B cell (primary cell): ENCODE measurements around the gene TBC1D22A. TPM values are rescaled to one million over a fixed set of nuclear protein-coding genes. Genes with fewer than 3 reads are reported as not detected.

Source experiments
- ATAC-seq: fragments of 200-7000 bp; cut with Tn5 transposase; one replicate; pipeline ENCODE4 v1.10.0; 2021; ENCODE audit warnings: low read depth, mild to moderate bottlenecking, moderate number of reproducible peaks, moderate library complexity
- CTCF ChIA-PET: fragments of 350-600 bp; sonication (Branson Sonifier 250); formaldehyde crosslinking; loops from one replicate; lab custom pipeline; 2021; ENCODE audit warnings: antibody characterized with exemption, inconsistent platforms; lab: Charles Lee
- POLR2A ChIA-PET: fragments of 350-600 bp; sonication (Branson Sonifier 250); formaldehyde crosslinking; loops from one replicate; lab custom pipeline; 2021; ENCODE audit warnings: antibody characterized with exemption; lab: Charles Lee
- DNase-seq: peaks from one replicate; pipeline ENCODE4 v3.0.0; 2013
- H2AFZ ChIP-seq: 2 replicates; pipeline ENCODE4 v1.6.1; 2012; ENCODE audit warnings: mild to moderate bottlenecking, low read depth, low read length; ENCODE audit not compliant: insufficient read depth, poor library complexity, severe bottlenecking
- H3K27ac ChIP-seq, 2 donors: 1 replicate in 1 of 2; 2 replicates in 1 of 2; pipeline ENCODE4 v1.5.1; 2012 to 2013; ENCODE audit warnings: low read length in 2 of 2, mild to moderate bottlenecking in 2 of 2, moderate library complexity in 1 of 2
- H3K27me3 ChIP-seq, 4 experiments: fragments of 200-600 bp in 1 of 4; sonication (generic) in 1 of 4; replicated peaks in 1 of 4; 1 replicate in 2 of 4; 2 replicates in 2 of 4; pipeline versions ENCODE4 v1.6.1 to v1.7.0; 2013 to 2016; ENCODE audit warnings: low read length in 3 of 4, mild to moderate bottlenecking in 2 of 4, mixed read lengths in 1 of 4, moderate library complexity in 1 of 4; ENCODE audit not compliant: insufficient read depth in 4 of 4, control insufficient read depth in 3 of 4; ENCODE audit errors: control extremely low read depth in 1 of 4
- H3K36me3 ChIP-seq, 2 experiments: replicated peaks in 1 of 2; 1 replicate in 1 of 2; 2 replicates in 1 of 2; pipeline versions ENCODE4 v1.6.1 to v1.7.1; 2013; ENCODE audit warnings: low read length in 1 of 2; ENCODE audit not compliant: insufficient read depth in 2 of 2, control insufficient read depth in 1 of 2; ENCODE audit errors: control extremely low read depth in 1 of 2, extremely low read depth in 1 of 2
- H3K4me1 ChIP-seq, 2 donors: fragments of 200-600 bp in 1 of 2; sonication (generic) in 1 of 2; 1 replicate in 1 of 2; 2 replicates in 1 of 2; pipeline versions ENCODE4 v1.5.1 to v1.6.1; 2013 to 2017; ENCODE audit warnings: low read length in 2 of 2; ENCODE audit not compliant: control insufficient read depth in 2 of 2, insufficient read depth in 2 of 2
- H3K4me2 ChIP-seq: replicated peaks from 2 replicates; pipeline ENCODE3; 2012; ENCODE audit warnings: mild to moderate bottlenecking, low read depth, low read length; ENCODE audit not compliant: poor library complexity, severe bottlenecking
- H3K4me3 ChIP-seq, 5 experiments: fragments of 200-600 bp in 1 of 5; sonication (generic) in 1 of 5; 1 replicate in 3 of 5; 2 replicates in 2 of 5; pipeline versions ENCODE4 v1.5.1 to v1.7.0; 2011 to 2016; ENCODE audit warnings: low read length in 4 of 5, mild to moderate bottlenecking in 4 of 5, low read depth in 2 of 5, control low read depth in 1 of 5, moderate library complexity in 1 of 5; ENCODE audit not compliant: insufficient read depth in 1 of 5; ENCODE audit errors: control extremely low read depth in 1 of 5, extremely low read depth in 1 of 5
- H3K79me2 ChIP-seq: fragments of 200-600 bp; sonication (generic); one replicate; pipeline ENCODE4 v1.6.0; 2016; ENCODE audit warnings: low read length; ENCODE audit not compliant: control insufficient read depth, insufficient read depth
- H3K9ac ChIP-seq: fragments of 200-600 bp; sonication (generic); 2 replicates; pipeline ENCODE4 v1.6.1; 2017; ENCODE audit warnings: mild to moderate bottlenecking, low read length, moderate library complexity
- H3K9me3 ChIP-seq, 3 donors: one replicate each; pipeline versions ENCODE4 v1.6.1 to v1.7.1; 2013; ENCODE audit warnings: low read length in 2 of 3; ENCODE audit not compliant: control insufficient read depth in 2 of 3, insufficient read depth in 1 of 3; ENCODE audit errors: control extremely low read depth in 1 of 3
- H4K20me1 ChIP-seq: 2 replicates; pipeline ENCODE4 v1.6.0; 2012; ENCODE audit warnings: mild to moderate bottlenecking, low read length; ENCODE audit not compliant: insufficient read depth, control insufficient read depth, poor library complexity, severe bottlenecking
- H3K27ac Mint-ChIP-seq: one replicate; pipeline ENCODE4 v1.8.0; 2021; ENCODE audit warnings: mixed read lengths
- H3K27me3 Mint-ChIP-seq: one replicate; pipeline ENCODE4 v1.8.0; 2021; ENCODE audit warnings: mixed read lengths
- H3K4me1 Mint-ChIP-seq: one replicate; pipeline ENCODE4 v1.8.0; 2021; ENCODE audit warnings: mixed read lengths
- H3K4me3 Mint-ChIP-seq: one replicate; pipeline ENCODE4 v1.8.0; 2021; ENCODE audit warnings: mixed read lengths
- H3K9me3 Mint-ChIP-seq: one replicate; pipeline ENCODE4 v1.8.0; 2022; ENCODE audit warnings: mixed read lengths; ENCODE audit not compliant: insufficient read depth
- CTCF ChIP-seq: fragments of 200-600 bp; IDR thresholded peaks from one replicate; pipeline ENCODE4 v1.8.0; 2022; ENCODE audit warnings: antibody characterized with exemption, mild to moderate bottlenecking
- EZH2 ChIP-seq: IDR thresholded peaks from 2 replicates; pipeline ENCODE4 v1.6.1; 2012; ENCODE audit warnings: borderline replicate concordance, low read depth, mild to moderate bottlenecking, moderate library complexity, low read length; ENCODE audit not compliant: insufficient read depth, poor library complexity, severe bottlenecking
- WGBS: methylation state at CpG from one replicate; pipeline ENCODE4 v1.1.5; 2013; ENCODE audit warnings: missing lambda C conversion rate; ENCODE audit not compliant: insufficient coverage; 5-methylcytosine and 5-hydroxymethylcytosine counted together
- intact Hi-C: fragments of 100-400 bp; cut with micrococcal nuclease; formaldehyde crosslinking; loops from one replicate; pipeline ENCODE4 v1.10.0; 2022
- polyA plus RNA-seq: library from polyadenylated mRNA; depleted of rRNA; stranded (reverse); fragments of >200 nt; gene quantifications from 2 replicates; pipeline ENCODE4 v1.2.3, GENCODE V29; 2012
- total RNA-seq, 2 donors: library from RNA; stranded (reverse); fragments of 120-200 nt in 1 of 2; gene quantifications; 1 replicate in 1 of 2; 2 replicates in 1 of 2; pipeline versions ENCODE4 v1.2.3 to v1.2.4, GENCODE V29; 2013 to 2022

The TBC1D22A gene
- total and polyA plus RNA-seq, 2 donors (not counting 1 experiment from before 2014, with no cell fraction given): 73.8 to 128 TPM

- Histone ChIP-seq H3K9ac (no peak overlapping the region), H2AFZ (no peak overlapping the region), H3K79me2 (peaks cover 100% of the 10 kb centered on the region), H3K4me2 (no peak overlapping the region), H3K4me3 (no peak overlapping the region), H3K27me3 (no peaks in the 10 kb centered on the region), H3K27ac (peak overlapping the region in 1 of 2 donors; percentile 75), H3K36me3 (peaks cover 6 to 40% of the 10 kb centered on the region in 2 experiments), H3K9me3 (peaks cover 0 to 1% (median 0%) of the 10 kb centered on the region in 3 donors), H4K20me1 (peaks cover 97% of the 10 kb centered on the region), H3K4me1 (peaks cover 35 to 44% of the 10 kb centered on the region in 2 donors)
- ATAC-seq (no peak), DNase-seq (no peak)
- no peaks in the 10 kb centered on the region for H3K9me3 Mint-ChIP-seq
- ChIA-PET CTCF (interaction anchor here (1.3 to 2.2 kb wide), 2 partner anchors 12 to 31 kb away, joined by 4 to 16 read pairs; no protein-coding TSS in a partner anchor), POLR2A (interaction anchor here (2.2 kb wide), 1 partner anchor 27 kb away, joined by 19 read pairs; the partner anchor contains the start of gene TBC1D22A)
- intact Hi-C loops: no loop called here
- H3K27ac Mint-ChIP-seq: peak overlapping the region; percentile 82
- peaks cover 61% of the 10 kb centered on the region for H3K4me1 Mint-ChIP-seq
- H3K27me3 Mint-ChIP-seq: no peaks in the 10 kb centered on the region
- H3K4me3 Mint-ChIP-seq: peak overlapping the region; percentile 26
- WGBS: over 99% methylated on average over 9 of the region's 10 CpGs
- TF ChIP-seq CTCF (no peak), EZH2 (no peak)
Measured at GRCh38 chr22:46789992-46790391, 27.5 kb downstream of the TBC1D22A start.

- Histone ChIP-seq H3K27ac (peak overlapping the region; percentile 51 to 75), H3K4me3 (peak overlapping the region in 2 of 5 experiments; percentile 3 to 37), H2AFZ (peak overlapping the region; percentile 40), H3K9me3 (peaks cover 0 to 1% (median 0%) of the 10 kb centered on the region in 3 donors), H3K4me2 (peak overlapping the region; percentile 65), H3K79me2 (peaks cover 100% of the 10 kb centered on the region), H4K20me1 (peaks cover 97% of the 10 kb centered on the region), H3K4me1 (peaks cover 33 to 41% of the 10 kb centered on the region in 2 donors), H3K36me3 (peaks cover 2 to 53% of the 10 kb centered on the region in 2 experiments), H3K9ac (peak overlapping the region; percentile 17), H3K27me3 (no peaks in the 10 kb centered on the region)
- ChIA-PET POLR2A (interaction anchor here (0.8 to 2.2 kb wide), 3 partner anchors 20 to 28 kb away, joined by 3 to 19 read pairs (median 3); partner anchors contain the start of gene TBC1D22A), CTCF (interaction anchor here (0.7 to 2.2 kb wide), 10 partner anchors 10 to 228 kb away, joined by 3 to 16 read pairs (median 4); partner anchors contain the start of gene TBC1D22A)
- peak; percentile 70 for DNase-seq
- 6% methylated on average over 6 of the region's 13 CpGs for WGBS
- peaks cover 51% of the 10 kb centered on the region for H3K4me1 Mint-ChIP-seq
- H3K9me3 Mint-ChIP-seq: no peaks in the 10 kb centered on the region
- H3K27ac Mint-ChIP-seq: peak overlapping the region; percentile 95
- intact Hi-C loops: loop anchor here (1.0 kb wide), 2 partner anchors 14 to 29 kb away; partner anchors contain the start of gene TBC1D22A
- H3K27me3 Mint-ChIP-seq: no peaks in the 10 kb centered on the region
- peak; percentile 95 for ATAC-seq
- TF ChIP-seq EZH2: no peak
- no peak for TF ChIP-seq CTCF
- H3K4me3 Mint-ChIP-seq: peak overlapping the region; percentile 85
Measured at GRCh38 chr22:46791201-46791731, 28.8 kb downstream of the TBC1D22A start.
